H1 (cell line): Measurements from ENCODE around the gene EIF4A3. TPM values are rescaled to one million over a fixed set of nuclear protein-coding genes. Genes with fewer than 3 reads are reported as not detected.

Experiments used
- CTCF ChIA-PET: fragments of 300-600 bp; sonication (Branson Sonifier 250); formaldehyde crosslinking; loops from one replicate; lab custom pipeline; 2021; ENCODE audit not compliant: partially characterized antibody; lab: Charles Lee
- POLR2A ChIA-PET: fragments of 300-600 bp; sonication (Branson Sonifier 250); formaldehyde crosslinking; loops from one replicate; lab custom pipeline; 2021; ENCODE audit warnings: inconsistent platforms; ENCODE audit not compliant: partially characterized antibody; lab: Charles Lee
- DNase-seq, 2 experiments: peaks; one replicate each; pipeline versions ENCODE4 v3.0.0 to v3.0.0-alpha.2; 2010 to 2022; ENCODE audit warnings: low spot score in 2 of 2, low read depth in 1 of 2, mixed read lengths in 1 of 2
- FAIRE-seq: peaks from 2 replicates; lab custom pipeline; 2011; peaks lifted over from hg19 to GRCh38; lab: Jason Lieb, UNC
- H2AFZ ChIP-seq: 2 replicates; pipeline ENCODE4 v1.8.1; 2012; ENCODE audit warnings: low read length, inconsistent platforms
- H2AK5ac ChIP-seq: 2 replicates; pipeline ENCODE4 v1.6.1; 2013; ENCODE audit warnings: low read depth, low read length
- H2BK120ac ChIP-seq: replicated peaks from 2 replicates; pipeline ENCODE3; 2013; ENCODE audit warnings: low read depth, low read length, inconsistent platforms
- H2BK12ac ChIP-seq: 2 replicates; pipeline ENCODE4 v1.6.1; 2013; ENCODE audit warnings: low read depth, low read length
- H2BK15ac ChIP-seq: 2 replicates; pipeline ENCODE4 v1.6.1; 2013; ENCODE audit warnings: low read length
- H2BK20ac ChIP-seq: 2 replicates; pipeline ENCODE4 v1.6.1; 2013; ENCODE audit warnings: low read length
- H2BK5ac ChIP-seq: 2 replicates; pipeline ENCODE4 v1.6.1; 2013; ENCODE audit warnings: low read depth, low read length
- H3K14ac ChIP-seq: 2 replicates; pipeline ENCODE4 v1.6.1; 2013; ENCODE audit warnings: inconsistent platforms; ENCODE audit not compliant: insufficient read length
- H3K18ac ChIP-seq: 2 replicates; pipeline ENCODE4 v1.6.1; 2013; ENCODE audit warnings: low read length; ENCODE audit errors: extremely low read depth
- H3K23ac ChIP-seq: 2 replicates; pipeline ENCODE4 v1.6.1; 2013; ENCODE audit warnings: inconsistent platforms; ENCODE audit not compliant: insufficient read length
- H3K23me2 ChIP-seq: 2 replicates; pipeline ENCODE4 v1.6.1; 2013; ENCODE audit warnings: low read depth, low read length
- H3K27ac ChIP-seq: 2 replicates; pipeline ENCODE4 v1.6.1; 2011; ENCODE audit warnings: low read depth, low read length, inconsistent platforms
- H3K27me3 ChIP-seq, 4 experiments: replicated peaks in 1 of 4; 1 replicate in 1 of 4; 2 replicates in 3 of 4; pipeline versions ENCODE4 v1.6.1 to v1.8.1; 2011 to 2013; ENCODE audit warnings: low read length in 3 of 4, mild to moderate bottlenecking in 3 of 4, inconsistent platforms in 2 of 4, mixed read lengths in 2 of 4, moderate library complexity in 1 of 4; ENCODE audit not compliant: control insufficient read depth in 3 of 4, insufficient read depth in 3 of 4; ENCODE audit errors: extremely low read depth in 1 of 4
- H3K36me3 ChIP-seq, 4 experiments: 2 replicates each; pipeline versions ENCODE4 v1.6.1 to v1.8.1; 2011 to 2013; ENCODE audit warnings: mild to moderate bottlenecking in 4 of 4, low read length in 3 of 4, moderate library complexity in 2 of 4, control low read depth in 1 of 4, inconsistent platforms in 1 of 4; ENCODE audit not compliant: insufficient read depth in 4 of 4, control insufficient read depth in 2 of 4
- H3K4ac ChIP-seq: replicated peaks from 2 replicates; pipeline ENCODE3; 2013; ENCODE audit warnings: low read length, low read depth, mixed read lengths, inconsistent platforms; ENCODE audit not compliant: insufficient read length
- H3K4me1 ChIP-seq, 4 experiments: replicated peaks in 1 of 4; 1 replicate in 1 of 4; 2 replicates in 3 of 4; pipeline versions ENCODE4 v1.6.1 to v1.8.1; 2011 to 2013; ENCODE audit warnings: low read length in 3 of 4, inconsistent platforms in 2 of 4, mixed read lengths in 1 of 4; ENCODE audit not compliant: insufficient read depth in 4 of 4, control insufficient read depth in 3 of 4
- H3K4me2 ChIP-seq, 2 experiments: 2 replicates each; pipeline versions ENCODE4 v1.6.1 to v1.8.1; 2011 to 2013; ENCODE audit warnings: low read depth in 2 of 2, low read length in 2 of 2, control low read depth in 1 of 2, inconsistent platforms in 1 of 2, mild to moderate bottlenecking in 1 of 2; ENCODE audit not compliant: insufficient read depth in 1 of 2
- H3K4me3 ChIP-seq, 4 experiments: fragments of 200-600, 300-600 bp in 1 of 4; sonication (generic), shearing (Covaris generic), sonication (Bioruptor Twin) in 1 of 4; 2 replicates each; pipeline versions ENCODE4 v1.5.1 to v1.8.1; 2011 to 2016; ENCODE audit warnings: low read length in 4 of 4, low read depth in 3 of 4, control low read depth in 2 of 4, inconsistent platforms in 2 of 4, mild to moderate bottlenecking in 2 of 4, mixed read lengths in 1 of 4, moderate library complexity in 1 of 4; ENCODE audit not compliant: insufficient read depth in 2 of 4; ENCODE audit errors: extremely low read depth in 1 of 4
- H3K56ac ChIP-seq: replicated peaks from 2 replicates; pipeline ENCODE3; 2013; ENCODE audit warnings: low read depth, mild to moderate bottlenecking, mixed read lengths, low read length, inconsistent platforms; ENCODE audit not compliant: insufficient read length
- H3K79me1 ChIP-seq: 2 replicates; pipeline ENCODE4 v1.6.1; 2013; ENCODE audit warnings: low read depth, low read length, control low read depth
- H3K79me2 ChIP-seq, 2 experiments: 2 replicates each; pipeline versions ENCODE4 v1.6.1 to v1.8.1; 2012 to 2013; ENCODE audit warnings: low read length in 2 of 2, mild to moderate bottlenecking in 2 of 2, inconsistent platforms in 1 of 2; ENCODE audit not compliant: insufficient read depth in 2 of 2, control insufficient read depth in 1 of 2
- H3K9ac ChIP-seq, 4 experiments: replicated peaks in 1 of 4; 1 replicate in 1 of 4; 2 replicates in 3 of 4; pipeline versions ENCODE4 v1.6.1 to v1.8.1; 2011 to 2013; ENCODE audit warnings: low read depth in 3 of 4, low read length in 3 of 4, control low read depth in 2 of 4, mild to moderate bottlenecking in 2 of 4, moderate library complexity in 2 of 4, inconsistent platforms in 1 of 4; ENCODE audit errors: extremely low read depth in 1 of 4
- H3K9me3 ChIP-seq, 2 experiments: 2 replicates each; pipeline versions ENCODE4 v1.6.1 to v1.8.1; 2012 to 2013; ENCODE audit warnings: mild to moderate bottlenecking in 2 of 2, moderate library complexity in 2 of 2, control low read depth in 1 of 2, inconsistent platforms in 1 of 2, low read depth in 1 of 2, low read length in 1 of 2, mixed read lengths in 1 of 2; ENCODE audit not compliant: insufficient read depth in 2 of 2
- H4K20me1 ChIP-seq, 2 experiments: replicated peaks in 1 of 2; 2 replicates each; pipeline versions ENCODE3 to v1.8.1; 2011 to 2013; ENCODE audit warnings: inconsistent platforms in 2 of 2, low read length in 2 of 2, mild to moderate bottlenecking in 1 of 2; ENCODE audit not compliant: insufficient read depth in 2 of 2, control insufficient read depth in 1 of 2
- H4K5ac ChIP-seq: 2 replicates; pipeline ENCODE4 v1.6.1; 2013; ENCODE audit warnings: low read length, low read depth, mixed read lengths, inconsistent platforms; ENCODE audit not compliant: insufficient read length
- H4K8ac ChIP-seq: 2 replicates; pipeline ENCODE4 v1.8.0; 2013; ENCODE audit warnings: mild to moderate bottlenecking, moderate library complexity, low read length, inconsistent platforms; ENCODE audit not compliant: insufficient read depth; ENCODE audit errors: extremely low read depth
- H4K91ac ChIP-seq: replicated peaks from 2 replicates; pipeline ENCODE3; 2013; ENCODE audit warnings: low read length, mixed read lengths, inconsistent platforms; ENCODE audit not compliant: insufficient read length
- BACH1 ChIP-seq: IDR thresholded peaks from 2 replicates; pipeline ENCODE4 v1.6.1; 2012; ENCODE audit warnings: low read length, improper control_type of control experiment
- CBX5 ChIP-seq: fragments of 300-800, 300-1000 bp; sonication (generic); IDR thresholded peaks from 2 replicates; pipeline ENCODE4 v1.7.1; 2016; ENCODE audit warnings: antibody characterized with exemption, low read length, low read depth
- CBX8 ChIP-seq: fragments of 300-800, 300-1000 bp; sonication (generic); IDR thresholded peaks from 2 replicates; pipeline ENCODE4 v1.7.1; 2016; ENCODE audit warnings: low read depth, low read length, borderline replicate concordance
- CTCF ChIP-seq, 3 experiments: IDR thresholded peaks; 1 replicate in 2 of 3; 2 replicates in 1 of 3; pipeline versions ENCODE4 v1.5.1 to v1.6.1; 2011; ENCODE audit warnings: low read length in 3 of 3, mild to moderate bottlenecking in 3 of 3, inconsistent platforms in 2 of 3, low read depth in 1 of 3, moderate library complexity in 1 of 3; ENCODE audit not compliant: insufficient read depth in 1 of 3; ENCODE audit errors: control extremely low read depth in 1 of 3
- POU5F1 ChIP-seq: IDR thresholded peaks from 2 replicates; pipeline ENCODE4 v1.6.1; 2011; ENCODE audit warnings: low read depth, mild to moderate bottlenecking, low read length, moderate library complexity
- RFX5 ChIP-seq: IDR thresholded peaks from 2 replicates; pipeline ENCODE4 v1.6.1; 2011; ENCODE audit warnings: low read depth, low read length, improper control_type of control experiment, borderline replicate concordance
- WGBS, 2 experiments: shearing (Covaris generic) in 1 of 2; methylation state at CpG; one replicate each; pipeline versions ENCODE4 v1.1.6 to v1.1.7; 2013 to 2015; ENCODE audit warnings: low lambda C conversion rate in 2 of 2, mixed read lengths in 2 of 2, inconsistent platforms in 1 of 2, low coverage in 1 of 2, missing lambda C conversion rate in 1 of 2; ENCODE audit not compliant: insufficient replicate concordance in 2 of 2, insufficient coverage in 1 of 2, insufficient read length in 1 of 2; ENCODE audit errors: extremely low coverage in 1 of 2, missing lambda C conversion rate in 1 of 2; 5-methylcytosine and 5-hydroxymethylcytosine counted together
- polyA plus RNA-seq, 7 experiments: library from polyadenylated mRNA; depleted of rRNA in 3 of 7; stranded (reverse) in 5 of 7; unstranded in 2 of 7; fragments of >200 nt in 5 of 7; fragments of 200-250 nt in 2 of 7; gene quantifications; 1 replicate in 5 of 7; 2 replicates in 1 of 7; 4 replicates in 1 of 7; pipeline versions ENCODE4 v1.2.1 to v1.2.3, GENCODE V29; 2011 to 2013; ENCODE audit warnings: missing spikeins in 2 of 7, mixed read lengths in 2 of 7
- total RNA-seq: library from RNA; stranded (reverse); fragmentation: NEBNext Ultra II Directional; extraction: Animal tissue kit (Norgen Biotek cat#: 25700); gene quantifications from 2 replicates; pipeline ENCODE4 v1.2.1, GENCODE V29; 2021
- TF ChIP-seq, protein P1 (sequence below): IDR thresholded peaks from 2 replicates; pipeline ENCODE4 v1.6.1; 2012; ENCODE audit warnings: low read length, inconsistent platforms

EIF4A3 gene
- total and polyA plus RNA-seq, 2 of the 8 experiments (the other 6 are each of a cell fraction or from before 2014, with no cell fraction given) = 142 to 146 TPM

DNA sequence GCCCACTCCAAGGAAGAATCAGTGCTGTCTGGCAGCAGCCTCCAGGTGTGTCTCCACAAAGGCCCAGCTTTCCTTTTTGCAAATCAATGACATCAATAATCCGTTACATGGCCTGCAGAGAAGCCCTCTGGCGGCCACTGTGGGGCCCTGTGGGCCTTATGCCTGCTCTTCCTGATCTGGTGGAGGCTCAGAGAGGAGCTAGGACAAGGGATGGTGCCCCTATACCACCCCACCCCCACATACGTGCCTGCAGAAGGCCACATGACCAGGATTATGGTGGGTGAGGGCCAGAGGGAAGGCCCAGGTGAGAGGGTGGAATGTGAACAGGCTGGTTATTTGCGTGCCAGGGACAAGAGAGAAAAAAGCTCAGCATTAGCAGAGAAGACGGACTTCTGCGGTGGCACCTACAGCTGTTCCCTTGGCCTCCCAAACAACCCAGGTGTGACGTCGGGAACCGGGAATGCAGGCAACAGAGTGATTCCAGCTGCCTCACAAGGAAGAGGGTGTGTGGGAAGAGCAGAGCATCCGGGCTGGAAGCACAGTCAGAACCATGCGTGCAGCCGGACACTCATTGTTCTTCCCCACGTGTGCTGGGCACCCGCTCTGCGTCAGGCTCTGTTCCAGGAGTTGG is 22.5 kb downstream of the EIF4A3 start:
- peak overlapping the region; percentile 24 for H3K4ac ChIP-seq
- H4K20me1 ChIP-seq = no peaks in the 10 kb centered on the region
- peak overlapping the region; percentile 49 for H3K18ac ChIP-seq
- peak overlapping the region; percentile 62 for H2BK5ac ChIP-seq
- H3K4me2 ChIP-seq = peak overlapping the region; percentile 31 to 63
- no peaks in the 10 kb centered on the region; the same call in 1 of the 2 replicates for H3K23me2 ChIP-seq
- peak overlapping the region; percentile 79 for H2AFZ ChIP-seq
- H3K9me3 ChIP-seq = no peaks in the 10 kb centered on the region
- FAIRE-seq = peak; percentile 82
- peak overlapping the region; percentile 56 for H4K91ac ChIP-seq
- no peaks in the 10 kb centered on the region for H3K79me1 ChIP-seq
- H3K27me3 ChIP-seq = no peaks in the 10 kb centered on the region
- H3K27ac ChIP-seq = peak overlapping the region; percentile 68
- H3K14ac ChIP-seq = no peak overlapping the region
- H3K9ac ChIP-seq = peak overlapping the region in 2 of 4 experiments; percentile 5 to 23; a peak in 2 of 7 replicates
- ChIA-PET CTCF (interaction anchor here (0.7 to 4.4 kb wide), 24 partner anchors 9 to 154 kb away, joined by 3 to 43 read pairs (median 5); partner anchors contain the start of gene GAA), POLR2A (interaction anchor here (0.9 to 10.0 kb wide), 13 partner anchors 9 to 91 kb away, joined by 3 to 103 read pairs (median 6); partner anchors contain the start of gene GAA)
- H2AK5ac ChIP-seq = 0 out of 2 replicates have a peak overlapping the region, but pooled peaks have one; percentile 5
- H4K8ac ChIP-seq = no peak overlapping the region
- no peaks in the 10 kb centered on the region for H3K79me2 ChIP-seq
- H4K5ac ChIP-seq = peak overlapping the region; percentile 12
- DNase-seq = peak; percentile 51 to 71
- peaks cover 3 to 18% (median 12%) of the 10 kb centered on the region in 4 experiments for H3K4me1 ChIP-seq
- H3K4me3 ChIP-seq = peak overlapping the region in 3 of 4 experiments; percentile 29 to 35 (median 31); a peak in 5 of 8 replicates
- H3K23ac ChIP-seq = peak overlapping the region; percentile 40
- WGBS, 2 experiments = 54% methylated on average over 15 of the region's 15 CpGs; no CpG with 5 or more reads in 1 of the 2 experiments
- peak overlapping the region; percentile 70; the same call in 1 of the 2 replicates for H2BK12ac ChIP-seq
- peak overlapping the region; percentile 33 for H2BK15ac ChIP-seq
- peak overlapping the region; percentile 19 for H2BK120ac ChIP-seq
- peak overlapping the region; percentile 97 for H2BK20ac ChIP-seq
- H3K56ac ChIP-seq = no peak overlapping the region
- H3K36me3 ChIP-seq = no peaks in the 10 kb centered on the region
- peak; percentile 55; the same call in 1 of the 2 replicates for TF ChIP-seq BACH1
- no peak for TF ChIP-seq CBX8
- 0 out of 2 replicates have a peak, but pooled peaks have one; percentile 18 for TF ChIP-seq POU5F1
- TF ChIP-seq CTCF (IDR thresholded peaks at IDR 0.05; ENCODE audit: control extremely low read depth in 1 of 3, insufficient read depth in 1 of 3, low read depth in 1 of 3, low read length in 3 of 3) = peak; percentile 70 to 82 (median 82)
- TF ChIP-seq, protein P1, sequence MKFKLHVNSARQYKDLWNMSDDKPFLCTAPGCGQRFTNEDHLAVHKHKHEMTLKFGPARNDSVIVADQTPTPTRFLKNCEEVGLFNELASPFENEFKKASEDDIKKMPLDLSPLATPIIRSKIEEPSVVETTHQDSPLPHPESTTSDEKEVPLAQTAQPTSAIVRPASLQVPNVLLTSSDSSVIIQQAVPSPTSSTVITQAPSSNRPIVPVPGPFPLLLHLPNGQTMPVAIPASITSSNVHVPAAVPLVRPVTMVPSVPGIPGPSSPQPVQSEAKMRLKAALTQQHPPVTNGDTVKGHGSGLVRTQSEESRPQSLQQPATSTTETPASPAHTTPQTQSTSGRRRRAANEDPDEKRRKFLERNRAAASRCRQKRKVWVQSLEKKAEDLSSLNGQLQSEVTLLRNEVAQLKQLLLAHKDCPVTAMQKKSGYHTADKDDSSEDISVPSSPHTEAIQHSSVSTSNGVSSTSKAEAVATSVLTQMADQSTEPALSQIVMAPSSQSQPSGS = peak; percentile 94
- TF ChIP-seq RFX5 = no peak
- no peak for TF ChIP-seq CBX5
